Measurements from ENCODE around the gene TOP2A. TPM values are rescaled to one million over a fixed set of nuclear protein-coding genes. Genes with fewer than 3 reads are reported as not detected.
A peak's percentile ranks its signal among the peaks of the same experiment; 100 is the strongest.

The TOP2A gene
- total RNA-seq, 4 donors from 2014 or later, result 0.26 to 1.6 (median 1.0) TPM

DNA sequence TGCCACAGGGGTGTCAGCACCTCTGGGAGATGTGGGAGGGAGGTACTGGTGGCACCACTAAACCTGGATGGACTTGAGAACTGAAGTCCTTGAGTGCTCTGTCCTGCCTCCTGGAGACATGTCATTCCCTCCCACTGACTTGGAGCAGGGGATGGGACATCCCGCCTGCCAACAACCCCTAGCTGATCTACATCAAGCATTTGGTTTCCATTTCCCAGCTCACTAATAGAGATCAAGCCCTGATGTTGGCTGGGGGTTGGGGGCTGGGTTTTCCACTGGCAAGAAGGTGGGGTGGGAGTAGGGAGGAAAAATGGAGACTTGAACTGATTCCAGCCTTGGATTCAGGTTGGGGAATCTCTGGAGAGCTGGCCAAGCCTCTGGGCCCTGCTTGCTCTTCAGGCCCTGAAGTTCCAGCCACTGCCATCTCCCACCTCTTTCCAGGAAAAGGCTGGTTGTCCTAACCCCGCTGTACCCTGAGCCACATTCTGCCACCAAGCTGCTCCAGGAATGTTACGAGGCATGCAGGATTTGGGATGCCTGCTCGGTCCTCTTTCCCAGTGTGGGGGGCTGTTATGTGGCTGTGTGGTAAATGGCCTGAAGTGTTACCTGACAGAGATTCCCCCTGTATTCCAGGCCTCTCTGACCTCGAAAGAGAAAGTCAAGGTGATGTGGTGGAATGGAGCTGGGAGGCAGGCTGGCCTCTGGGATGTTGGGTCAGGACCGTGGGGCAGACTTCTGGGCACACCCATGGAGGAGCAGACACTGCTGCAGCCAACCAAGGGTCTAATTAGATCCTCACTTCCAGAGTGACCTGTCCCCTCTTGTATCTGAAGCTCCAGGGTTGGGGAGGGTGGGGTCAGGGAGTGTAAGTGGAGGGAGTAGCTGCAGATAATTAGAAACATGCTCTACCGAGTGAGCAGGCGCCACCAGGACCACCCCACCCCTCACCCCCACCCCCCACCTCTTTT lies 42.2 kb upstream of the TOP2A start:
- no peak overlapping the region for H3K4me3 ChIP-seq

DNA sequence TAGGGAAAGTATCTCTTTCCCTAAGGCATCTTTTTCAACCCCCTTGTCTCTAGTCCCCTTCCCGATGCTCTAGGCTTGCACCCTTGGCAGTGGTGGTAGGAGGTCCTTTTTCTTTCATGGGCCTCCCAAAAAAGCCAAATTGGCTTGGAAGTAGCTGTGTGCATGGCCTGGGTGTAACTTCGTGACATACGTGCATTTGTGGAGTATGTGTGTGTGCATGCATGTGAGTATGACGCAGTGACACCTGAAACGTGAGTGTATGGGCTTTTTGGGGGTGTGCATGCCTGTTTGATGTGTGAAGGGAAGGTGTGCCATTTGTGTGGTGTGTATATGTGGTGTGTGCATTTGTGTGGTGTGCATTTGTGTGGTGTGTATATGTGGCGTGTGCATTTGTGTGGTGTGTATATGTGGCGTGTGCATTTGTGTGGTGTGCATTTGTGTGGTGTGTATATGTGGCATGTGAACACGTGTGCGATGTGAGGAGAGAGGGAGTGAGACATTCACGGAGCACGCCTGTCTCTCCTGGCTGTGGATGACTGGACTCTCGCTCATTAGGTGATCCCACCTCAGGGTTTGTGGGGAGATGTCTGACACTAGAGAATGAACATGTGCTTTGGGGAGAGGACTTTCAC lies 41.3 kb upstream of the TOP2A start:
- no peak overlapping the region for H3K27ac ChIP-seq
- H3K4me3 ChIP-seq, result no peak overlapping the region
- peaks cover 0 to 7% of the 10 kb centered on the region in 2 donors for H3K36me3 ChIP-seq
- intact Hi-C loops (cut with DNase I; ENCODE audit: low total_unique reads) (no loop called here), in situ Hi-C loops (cut with MboI; ENCODE audit: low sequenced_read_pairs in 4 of 4) (no loop called here)
- DNase-seq (no peak), ATAC-seq (no peak)
- H3K27me3 ChIP-seq, result no peaks in the 10 kb centered on the region
- TF ChIP-seq, protein P1, sequence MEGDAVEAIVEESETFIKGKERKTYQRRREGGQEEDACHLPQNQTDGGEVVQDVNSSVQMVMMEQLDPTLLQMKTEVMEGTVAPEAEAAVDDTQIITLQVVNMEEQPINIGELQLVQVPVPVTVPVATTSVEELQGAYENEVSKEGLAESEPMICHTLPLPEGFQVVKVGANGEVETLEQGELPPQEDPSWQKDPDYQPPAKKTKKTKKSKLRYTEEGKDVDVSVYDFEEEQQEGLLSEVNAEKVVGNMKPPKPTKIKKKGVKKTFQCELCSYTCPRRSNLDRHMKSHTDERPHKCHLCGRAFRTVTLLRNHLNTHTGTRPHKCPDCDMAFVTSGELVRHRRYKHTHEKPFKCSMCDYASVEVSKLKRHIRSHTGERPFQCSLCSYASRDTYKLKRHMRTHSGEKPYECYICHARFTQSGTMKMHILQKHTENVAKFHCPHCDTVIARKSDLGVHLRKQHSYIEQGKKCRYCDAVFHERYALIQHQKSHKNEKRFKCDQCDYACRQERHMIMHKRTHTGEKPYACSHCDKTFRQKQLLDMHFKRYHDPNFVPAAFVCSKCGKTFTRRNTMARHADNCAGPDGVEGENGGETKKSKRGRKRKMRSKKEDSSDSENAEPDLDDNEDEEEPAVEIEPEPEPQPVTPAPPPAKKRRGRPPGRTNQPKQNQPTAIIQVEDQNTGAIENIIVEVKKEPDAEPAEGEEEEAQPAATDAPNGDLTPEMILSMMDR (IDR thresholded peaks at IDR 0.05 in 4 of 5, conservative IDR thresholded peaks at IDR 0.05 in 1 of 5), result no peak
- TF ChIP-seq POLR2A (IDR thresholded peaks at IDR 0.05), result no peak
- H3K4me1 ChIP-seq, result peaks cover 0 to 10% of the 10 kb centered on the region in 2 donors
- no peaks in the 10 kb centered on the region for H3K9me3 ChIP-seq

More for the DNA sequence above, 42.2 kb upstream of the TOP2A start:
- DNase-seq (no peak), ATAC-seq (no peak)
- Histone ChIP-seq H3K27ac (no peak overlapping the region), H3K4me1 (peaks cover 0 to 10% of the 10 kb centered on the region in 2 donors), H3K9me3 (no peaks in the 10 kb centered on the region), H3K36me3 (peaks cover 0 to 7% of the 10 kb centered on the region in 2 donors), H3K27me3 (no peaks in the 10 kb centered on the region)
- intact Hi-C loops (cut with DNase I; ENCODE audit: low total_unique reads) (no loop called here), in situ Hi-C loops (cut with MboI; ENCODE audit: low sequenced_read_pairs in 4 of 4) (no loop called here)
- TF ChIP-seq, protein P1 (IDR thresholded peaks at IDR 0.05 in 4 of 5, conservative IDR thresholded peaks at IDR 0.05 in 1 of 5), result no peak
- no peak for TF ChIP-seq POLR2A (IDR thresholded peaks at IDR 0.05)

DNA sequence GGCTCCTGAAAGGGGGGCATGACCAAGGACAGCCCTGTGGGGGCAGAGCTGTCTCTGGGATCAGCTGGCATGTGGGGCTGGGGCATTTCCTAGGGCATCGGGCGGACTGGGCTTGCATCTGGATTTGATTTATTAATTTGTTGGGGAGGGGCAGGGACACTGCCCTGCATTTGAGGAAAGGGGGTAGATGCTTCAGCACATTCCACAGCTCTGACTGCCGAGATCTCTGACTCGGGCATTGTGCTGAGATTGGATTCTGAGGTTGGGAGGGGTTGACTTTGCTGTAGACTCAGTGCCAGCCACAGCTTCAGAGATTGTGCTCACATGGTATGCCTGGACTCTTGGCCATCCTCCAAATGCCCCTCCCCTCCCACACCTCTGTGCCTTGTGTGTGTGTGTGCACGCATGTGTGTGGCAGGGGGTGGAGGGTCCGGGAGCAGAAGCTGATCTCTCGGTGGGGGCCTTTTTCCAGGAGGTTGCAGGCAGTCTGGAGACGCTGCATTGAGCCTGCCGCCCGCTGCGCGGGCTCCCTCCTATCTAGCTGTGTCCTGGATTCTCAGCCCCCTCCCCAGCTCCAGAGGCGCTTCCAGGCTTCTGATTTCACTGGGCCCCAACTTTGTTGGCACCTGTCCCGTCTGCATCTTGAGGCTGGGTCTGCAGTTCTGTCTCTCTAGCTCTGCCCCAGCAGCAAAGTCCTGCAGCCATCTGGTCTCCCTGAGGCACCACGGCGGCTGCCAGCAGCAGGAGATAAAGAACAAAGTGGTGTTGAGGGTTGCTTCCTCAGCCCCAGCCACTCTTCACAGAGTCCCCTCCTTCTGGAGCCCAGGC lies 40.5 kb upstream of the TOP2A start:
- ATAC-seq (no peak), DNase-seq (no peak)
- Histone ChIP-seq H3K36me3 (peaks cover 0 to 7% of the 10 kb centered on the region in 2 donors), H3K9me3 (no peaks in the 10 kb centered on the region), H3K27me3 (no peaks in the 10 kb centered on the region), H3K4me3 (no peak overlapping the region), H3K4me1 (peaks cover 0 to 10% of the 10 kb centered on the region in 2 donors), H3K27ac (no peak overlapping the region)
- TF ChIP-seq, protein P1 (IDR thresholded peaks at IDR 0.05 in 4 of 5, conservative IDR thresholded peaks at IDR 0.05 in 1 of 5), result no peak
- in situ Hi-C loops (cut with MboI; ENCODE audit: low sequenced_read_pairs in 4 of 4), result no loop called here
- intact Hi-C loops (cut with DNase I; ENCODE audit: low total_unique reads), result no loop called here

DNA sequence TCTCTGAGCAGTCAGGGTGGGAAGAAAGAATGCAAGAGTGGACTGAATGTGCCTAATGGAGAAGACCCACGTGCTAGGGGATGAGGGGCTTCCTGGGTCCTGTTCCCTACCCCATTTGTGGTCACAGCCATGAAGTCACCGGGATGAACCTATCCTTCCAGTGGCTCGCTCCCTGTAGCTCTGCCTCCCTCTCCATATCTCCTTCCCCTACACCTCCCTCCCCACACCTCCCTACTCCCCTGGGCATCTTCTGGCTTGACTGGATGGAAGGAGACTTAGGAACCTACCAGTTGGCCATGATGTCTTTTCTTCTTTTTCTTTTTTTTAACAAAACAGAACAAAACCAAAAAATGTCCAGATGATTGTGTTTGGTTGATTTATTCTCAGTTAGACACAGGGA lies 39.7 kb upstream of the TOP2A start:
- no peak for ATAC-seq
- in situ Hi-C loops (cut with MboI; ENCODE audit: low sequenced_read_pairs in 4 of 4) (no loop called here), intact Hi-C loops (cut with DNase I; ENCODE audit: low total_unique reads) (no loop called here)
- no peak for DNase-seq
- TF ChIP-seq, protein P1 (IDR thresholded peaks at IDR 0.05 in 4 of 5, conservative IDR thresholded peaks at IDR 0.05 in 1 of 5), result no peak
- TF ChIP-seq POLR2A (IDR thresholded peaks at IDR 0.05), result no peak
- Histone ChIP-seq H3K27ac (peak overlapping the region in 1 of 4 donors; percentile 27), H3K9me3 (no peaks in the 10 kb centered on the region), H3K27me3 (no peaks in the 10 kb centered on the region), H3K4me1 (peaks cover 3 to 5% of the 10 kb centered on the region in 2 donors), H3K4me3 (no peak overlapping the region), H3K36me3 (peaks cover 0 to 7% of the 10 kb centered on the region in 2 donors)
